A549 (cell line): ENCODE results near the gene PPHLN1.

Source experiments
- HDAC2 ChIP-seq: fragments of 200-600 bp; sonication (generic); IDR thresholded peaks from 2 replicates; pipeline ENCODE4 v1.6.1; 2016
- TF ChIP-seq, protein P1 (sequence below): fragments of >200 bp; sonication (Bioruptor Twin); formaldehyde crosslinking; IDR thresholded peaks from 3 replicates; pipeline ENCODE4 v1.5.1; 2016

DNA sequence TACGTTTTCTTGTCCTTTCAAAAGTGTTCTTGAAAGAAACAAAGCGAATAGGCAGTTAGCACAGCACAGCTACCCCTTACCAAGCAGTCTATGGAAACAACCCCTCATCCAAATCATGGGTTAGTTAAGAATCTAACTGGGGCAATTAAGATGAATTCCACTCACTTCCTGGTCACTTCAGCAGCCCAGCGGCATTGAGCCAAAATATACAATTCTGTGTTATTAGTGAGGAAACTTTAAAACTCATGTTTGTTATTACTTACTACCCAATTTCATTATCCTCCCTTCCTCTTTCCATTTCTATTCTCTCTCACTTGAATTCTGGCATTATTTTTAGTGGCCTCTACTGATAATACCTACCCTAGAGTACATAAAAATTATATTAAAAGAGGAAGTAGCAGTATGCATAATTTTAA lies 121.4 kb downstream of the PPHLN1 start:
- TF ChIP-seq HDAC2 = no peak
- TF ChIP-seq, protein P1, sequence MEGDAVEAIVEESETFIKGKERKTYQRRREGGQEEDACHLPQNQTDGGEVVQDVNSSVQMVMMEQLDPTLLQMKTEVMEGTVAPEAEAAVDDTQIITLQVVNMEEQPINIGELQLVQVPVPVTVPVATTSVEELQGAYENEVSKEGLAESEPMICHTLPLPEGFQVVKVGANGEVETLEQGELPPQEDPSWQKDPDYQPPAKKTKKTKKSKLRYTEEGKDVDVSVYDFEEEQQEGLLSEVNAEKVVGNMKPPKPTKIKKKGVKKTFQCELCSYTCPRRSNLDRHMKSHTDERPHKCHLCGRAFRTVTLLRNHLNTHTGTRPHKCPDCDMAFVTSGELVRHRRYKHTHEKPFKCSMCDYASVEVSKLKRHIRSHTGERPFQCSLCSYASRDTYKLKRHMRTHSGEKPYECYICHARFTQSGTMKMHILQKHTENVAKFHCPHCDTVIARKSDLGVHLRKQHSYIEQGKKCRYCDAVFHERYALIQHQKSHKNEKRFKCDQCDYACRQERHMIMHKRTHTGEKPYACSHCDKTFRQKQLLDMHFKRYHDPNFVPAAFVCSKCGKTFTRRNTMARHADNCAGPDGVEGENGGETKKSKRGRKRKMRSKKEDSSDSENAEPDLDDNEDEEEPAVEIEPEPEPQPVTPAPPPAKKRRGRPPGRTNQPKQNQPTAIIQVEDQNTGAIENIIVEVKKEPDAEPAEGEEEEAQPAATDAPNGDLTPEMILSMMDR = no peak
